ENCODE data around the gene HDAC1. TPM values are rescaled to one million over a fixed set of nuclear protein-coding genes. Genes with fewer than 3 reads are reported as not detected.

Gene HDAC1
- total RNA-seq, 1 donor from 2014 or later, result 52.9 TPM

GRCh38 chr1:32321712-32322291 lies 29.9 kb downstream of the HDAC1 start:
- TF ChIP-seq CTCF (IDR thresholded peaks at IDR 0.05), result no peak
- peaks cover 8% of the 10 kb centered on the region for H3K4me1 Mint-ChIP-seq (ENCODE audit: low read depth)
- no peaks in the 10 kb centered on the region for H3K9me3 Mint-ChIP-seq (ENCODE audit: low read depth)

DNA sequence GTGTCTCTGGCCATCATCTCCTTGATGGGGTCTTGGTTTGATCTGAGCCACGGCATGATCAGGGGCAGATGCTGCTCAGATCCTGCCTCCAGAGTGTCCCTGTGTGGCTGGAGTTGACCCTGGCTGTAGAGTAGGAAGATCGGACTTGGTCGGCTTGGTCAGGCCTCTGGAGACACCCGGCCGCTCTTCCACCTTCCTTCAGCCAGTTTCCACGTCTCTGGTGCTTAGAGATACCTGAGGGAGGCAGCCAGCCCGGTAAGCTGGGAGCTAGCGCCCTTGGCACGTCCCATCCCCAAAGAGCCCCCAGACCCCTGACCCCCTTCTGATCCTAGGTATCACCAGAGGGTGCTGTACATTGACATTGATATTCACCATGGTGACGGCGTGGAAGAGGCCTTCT lies 35.3 kb downstream of the HDAC1 start:
- Mint-ChIP-seq H3K27me3 (ENCODE audit: low read depth) (no peaks in the 10 kb centered on the region), H3K4me3 (ENCODE audit: unreplicated experiment) (no peak overlapping the region), H3K4me1 (ENCODE audit: low read depth) (no peaks in the 10 kb centered on the region), H3K36me3 (ENCODE audit: low read depth) (peaks cover 23% of the 10 kb centered on the region), H3K27ac (ENCODE audit: unreplicated experiment) (no peak overlapping the region), H3K9me3 (ENCODE audit: low read depth) (no peaks in the 10 kb centered on the region)
- DNase-seq (ENCODE audit: low spot score), result no peak
- TF ChIP-seq CTCF (IDR thresholded peaks at IDR 0.05), result no peak

More at GRCh38 chr1:32321712-32322291, 29.9 kb downstream of the HDAC1 start:
- Mint-ChIP-seq H3K27me3 (ENCODE audit: low read depth) (no peaks in the 10 kb centered on the region), H3K4me3 (ENCODE audit: unreplicated experiment) (no peak overlapping the region), H3K36me3 (ENCODE audit: low read depth) (peaks cover 4% of the 10 kb centered on the region), H3K27ac (ENCODE audit: unreplicated experiment) (peak overlapping the region; percentile 12)
- DNase-seq (ENCODE audit: low spot score), result no peak

- DNase-seq (ENCODE audit: low spot score), result no peak
- Mint-ChIP-seq H3K27ac (ENCODE audit: unreplicated experiment) (no peak overlapping the region), H3K4me3 (ENCODE audit: unreplicated experiment) (no peak overlapping the region), H3K9me3 (ENCODE audit: low read depth) (no peaks in the 10 kb centered on the region), H3K27me3 (ENCODE audit: low read depth) (no peaks in the 10 kb centered on the region), H3K4me1 (ENCODE audit: low read depth) (peaks cover 18% of the 10 kb centered on the region), H3K36me3 (ENCODE audit: low read depth) (peaks cover 27% of the 10 kb centered on the region)
- TF ChIP-seq CTCF (IDR thresholded peaks at IDR 0.05), result no peak
These were observed 38.1 kb downstream of the HDAC1 start for GRCh38 chr1:32329931-32330466.

GRCh38 chr1:32330558-32331151 lies 38.8 kb downstream of the HDAC1 start:
- no peak for TF ChIP-seq CTCF (IDR thresholded peaks at IDR 0.05)
- Mint-ChIP-seq H3K27ac (ENCODE audit: unreplicated experiment) (no peak overlapping the region), H3K9me3 (ENCODE audit: low read depth) (no peaks in the 10 kb centered on the region), H3K4me3 (ENCODE audit: unreplicated experiment) (no peak overlapping the region), H3K27me3 (ENCODE audit: low read depth) (no peaks in the 10 kb centered on the region), H3K36me3 (ENCODE audit: low read depth) (peaks cover 24% of the 10 kb centered on the region), H3K4me1 (ENCODE audit: low read depth) (peaks cover 19% of the 10 kb centered on the region)
- DNase-seq (ENCODE audit: low spot score), result no peak

DNA sequence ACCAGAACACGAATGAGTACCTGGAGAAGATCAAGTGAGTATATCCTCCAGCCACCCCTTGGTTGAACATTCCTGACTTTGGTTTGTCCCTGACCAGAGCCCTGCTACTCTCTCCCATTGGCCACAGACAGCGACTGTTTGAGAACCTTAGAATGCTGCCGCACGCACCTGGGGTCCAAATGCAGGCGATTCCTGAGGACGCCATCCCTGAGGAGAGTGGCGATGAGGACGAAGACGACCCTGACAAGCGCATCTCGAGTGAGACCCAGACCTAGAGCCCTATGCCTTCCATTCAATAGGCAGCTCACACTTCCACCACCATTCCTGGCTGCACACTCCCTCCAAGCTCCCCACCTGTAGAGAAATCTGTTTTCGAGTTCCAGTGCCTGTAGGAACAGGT lies 39.7 kb downstream of the HDAC1 start:
- no peak for TF ChIP-seq CTCF (IDR thresholded peaks at IDR 0.05)
- H3K9me3 Mint-ChIP-seq (ENCODE audit: low read depth), result no peaks in the 10 kb centered on the region
- peaks cover 24% of the 10 kb centered on the region for H3K36me3 Mint-ChIP-seq (ENCODE audit: low read depth)
- DNase-seq (ENCODE audit: low spot score), result no peak
- H3K4me3 Mint-ChIP-seq (ENCODE audit: unreplicated experiment), result no peak overlapping the region
- no peaks in the 10 kb centered on the region for H3K27me3 Mint-ChIP-seq (ENCODE audit: low read depth)
- peaks cover 19% of the 10 kb centered on the region for H3K4me1 Mint-ChIP-seq (ENCODE audit: low read depth)
- H3K27ac Mint-ChIP-seq (ENCODE audit: unreplicated experiment), result no peak overlapping the region

All from chondrocyte (in vitro differentiated cells).